GOT3 (cell line): ENCODE results near the gene FAM47E.

Experiments used
- DNase-seq: peaks from one replicate; lab custom pipeline; 2025; ENCODE audit warnings: mixed read lengths; lab: John Stamatoyannopoulos, UW

FAM47E gene

GRCh38 chr4:76301775-76302162 is 50.2 kb downstream of the FAM47E start:
- no peak for DNase-seq

GRCh38 chr4:76302826-76303438 is 51.4 kb downstream of the FAM47E start:
- no peak for DNase-seq

GRCh38 chr4:76305033-76305687 is 53.6 kb downstream of the FAM47E start:
- no peak for DNase-seq

GRCh38 chr4:76305971-76306881 is 54.7 kb downstream of the FAM47E start, which contains the start of gene STBD1:
Gene STBD1, plus strand, starts transcription at chr4:76306733. Its CDS starts 37 bp downstream, at chr4:76306770.
- peak; percentile 40 for DNase-seq

- DNase-seq: no peak
Observed at GRCh38 chr4:76306882-76307659, 55.5 kb downstream of the FAM47E start.

- no peak for DNase-seq
Observed at GRCh38 chr4:76307660-76308014, 56.1 kb downstream of the FAM47E start.

GRCh38 chr4:76308548-76308947 is 57.0 kb downstream of the FAM47E start:
- no peak for DNase-seq

- DNase-seq: no peak
Observed at GRCh38 chr4:76309939-76310550, 58.5 kb downstream of the FAM47E start.

GRCh38 chr4:76310683-76311082 is 59.2 kb downstream of the FAM47E start:
- no peak for DNase-seq

GRCh38 chr4:76311896-76312331 is 60.4 kb downstream of the FAM47E start:
- no peak for DNase-seq

- no peak for DNase-seq
Observed at GRCh38 chr4:76312457-76312856, 60.9 kb downstream of the FAM47E start.

- no peak for DNase-seq
Observed at GRCh38 chr4:76313547-76313946, 62.0 kb downstream of the FAM47E start.

- no peak for DNase-seq
Observed at GRCh38 chr4:76315267-76315918, 63.9 kb downstream of the FAM47E start.

GRCh38 chr4:76316131-76316530 is 64.6 kb downstream of the FAM47E start:
- no peak for DNase-seq

GRCh38 chr4:76322236-76322635 is 70.7 kb downstream of the FAM47E start:
- no peak for DNase-seq

GRCh38 chr4:76325072-76325471 is 73.6 kb downstream of the FAM47E start:
- no peak for DNase-seq

- DNase-seq: no peak
Observed at GRCh38 chr4:76326515-76326914, 75.0 kb downstream of the FAM47E start.
